IMR-90 (cell line): ENCODE measurements around the gene GABRD. TPM values are rescaled to one million over a fixed set of nuclear protein-coding genes. Genes with fewer than 3 reads are reported as not detected.

Source experiments
- ATAC-seq: fragments of 200-7000 bp; cut with Tn5 transposase; 2 replicates; pipeline ENCODE4 v1.9.1; 2020; ENCODE audit warnings: low read depth, mild to moderate bottlenecking, moderate library complexity
- BruUV-seq: library from RNA; stranded (reverse); fragments of 400-500 nt; replicated peaks from 2 replicates; lab custom pipeline; 2021; lab: Mats Ljungman, UMichigan
- CTCF ChIA-PET: fragments of 300-600 bp; formaldehyde crosslinking; extraction: SDS; loops from one replicate; lab custom pipeline; 2021; ENCODE audit warnings: antibody characterized with exemption; lab: Yijun Ruan, JAX
- POLR2A ChIA-PET: fragments of 300-600 bp; sonication (Branson Sonifier 250); formaldehyde crosslinking; loops from one replicate; lab custom pipeline; 2022; ENCODE audit warnings: antibody characterized with exemption; ENCODE audit not compliant: unreplicated experiment; lab: Charles Lee
- DNase-seq: peaks from one replicate; pipeline ENCODE4 v3.0.0; 2013
- H2AFZ ChIP-seq: replicated peaks from 2 replicates; pipeline ENCODE3; 2013; ENCODE audit warnings: low read length, mild to moderate bottlenecking; ENCODE audit not compliant: poor library complexity
- H2AK5ac ChIP-seq: 2 replicates; pipeline ENCODE4 v1.6.1; 2013; ENCODE audit warnings: low read depth, low read length, inconsistent platforms
- H2AK9ac ChIP-seq: replicated peaks from 2 replicates; pipeline ENCODE3; 2013; ENCODE audit warnings: mild to moderate bottlenecking, low read depth, low read length, moderate library complexity; ENCODE audit not compliant: poor library complexity
- H2BK120ac ChIP-seq: 2 replicates; pipeline ENCODE4 v1.6.1; 2013; ENCODE audit warnings: low read depth, low read length, inconsistent platforms
- H2BK15ac ChIP-seq: 3 replicates; pipeline ENCODE4 v1.6.1; 2013; ENCODE audit warnings: low read depth, low read length, inconsistent platforms
- H2BK20ac ChIP-seq: 2 replicates; pipeline ENCODE4 v1.6.1; 2013; ENCODE audit warnings: low read depth, mild to moderate bottlenecking, inconsistent platforms, low read length, moderate library complexity
- H2BK5ac ChIP-seq: 2 replicates; pipeline ENCODE4 v1.6.1; 2013; ENCODE audit warnings: mild to moderate bottlenecking, low read depth, low read length, inconsistent platforms; ENCODE audit not compliant: poor library complexity, severe bottlenecking
- H3K14ac ChIP-seq: replicated peaks from 2 replicates; pipeline ENCODE4 v1.6.1; 2013; ENCODE audit warnings: low read depth, low read length, inconsistent platforms
- H3K18ac ChIP-seq: 2 replicates; pipeline ENCODE4 v1.6.1; 2013; ENCODE audit warnings: low read depth, low read length, control low read depth
- H3K23ac ChIP-seq: 2 replicates; pipeline ENCODE4 v1.6.1; 2013; ENCODE audit warnings: low read depth, low read length, inconsistent platforms
- H3K27ac ChIP-seq: 2 replicates; pipeline ENCODE4 v1.5.1; 2013; ENCODE audit warnings: mild to moderate bottlenecking, control low read depth, low read length; ENCODE audit not compliant: insufficient read depth
- H3K27me3 ChIP-seq: 2 replicates; pipeline ENCODE4 v1.6.1; 2013; ENCODE audit warnings: low read length; ENCODE audit not compliant: control insufficient read depth, insufficient read depth
- H3K36me3 ChIP-seq: 2 replicates; pipeline ENCODE4 v1.6.1; 2013; ENCODE audit warnings: low read length, mixed read lengths; ENCODE audit not compliant: control insufficient read depth, insufficient read depth
- H3K4ac ChIP-seq: 2 replicates; pipeline ENCODE4 v1.6.1; 2013; ENCODE audit warnings: low read depth, low read length, inconsistent platforms
- H3K4me1 ChIP-seq: 2 replicates; pipeline ENCODE4 v1.6.1; 2013; ENCODE audit warnings: low read length, mixed read lengths; ENCODE audit not compliant: control insufficient read depth, insufficient read depth
- H3K4me2 ChIP-seq: 2 replicates; pipeline ENCODE4 v1.6.1; 2013; ENCODE audit warnings: low read depth, mild to moderate bottlenecking, control low read depth, low read length, moderate library complexity
- H3K4me3 ChIP-seq: 2 replicates; pipeline ENCODE4 v1.5.1; 2013; ENCODE audit warnings: low read depth, mild to moderate bottlenecking, control low read depth, low read length, moderate library complexity; ENCODE audit not compliant: insufficient read depth
- H3K56ac ChIP-seq: 2 replicates; pipeline ENCODE4 v1.6.1; 2013; ENCODE audit warnings: low read length, inconsistent platforms; ENCODE audit not compliant: insufficient read depth; ENCODE audit errors: extremely low read depth
- H3K79me1 ChIP-seq, 2 experiments: 2 replicates each; pipeline ENCODE4 v1.6.1; 2013; ENCODE audit warnings: low read length in 2 of 2, inconsistent platforms in 1 of 2, low read depth in 1 of 2
- H3K9ac ChIP-seq: 2 replicates; pipeline ENCODE4 v1.6.1; 2013; ENCODE audit warnings: low read depth, low read length, control low read depth
- H3K9me1 ChIP-seq: 2 replicates; pipeline ENCODE4 v1.6.1; 2013; ENCODE audit warnings: low read length, inconsistent platforms; ENCODE audit not compliant: insufficient read depth
- H3K9me3 ChIP-seq: 2 replicates; pipeline ENCODE4 v1.6.1; 2013; ENCODE audit warnings: low read length; ENCODE audit not compliant: control insufficient read depth, insufficient read depth
- H4K20me1 ChIP-seq: 2 replicates; pipeline ENCODE4 v1.6.1; 2013; ENCODE audit warnings: low read length, inconsistent platforms; ENCODE audit not compliant: insufficient read depth
- H4K5ac ChIP-seq: 2 replicates; pipeline ENCODE4 v1.6.1; 2013; ENCODE audit warnings: mild to moderate bottlenecking, low read depth, low read length, control low read depth
- H4K8ac ChIP-seq, 2 experiments: 2 replicates each; pipeline ENCODE4 v1.6.1; 2013; ENCODE audit warnings: low read depth in 2 of 2, low read length in 2 of 2, control low read depth in 1 of 2, inconsistent platforms in 1 of 2
- H4K91ac ChIP-seq: 2 replicates; pipeline ENCODE4 v1.6.1; 2013; ENCODE audit warnings: low read depth, low read length, inconsistent platforms; ENCODE audit not compliant: insufficient read depth
- CEBPB ChIP-seq: IDR thresholded peaks from 2 replicates; pipeline ENCODE4 v1.6.1; 2012; ENCODE audit warnings: low read depth, low read length, improper control_type of control experiment
- CHD1 ChIP-seq: IDR thresholded peaks from 2 replicates; pipeline ENCODE4 v1.6.1; 2012; ENCODE audit warnings: low read depth, low read length, improper control_type of control experiment
- FOS ChIP-seq: fragments of 150-350 bp; IDR thresholded peaks from 2 replicates; pipeline ENCODE4 v1.6.1; 2016; ENCODE audit warnings: low read depth, low read length
- MAFK ChIP-seq: IDR thresholded peaks from 2 replicates; pipeline ENCODE4 v1.6.1; 2012; ENCODE audit warnings: low read depth, low read length, improper control_type of control experiment
- MAZ ChIP-seq: IDR thresholded peaks from 2 replicates; pipeline ENCODE4 v1.6.1; 2012; ENCODE audit warnings: low read depth, mild to moderate bottlenecking, low read length, improper control_type of control experiment, moderate library complexity, borderline replicate concordance
- MXI1 ChIP-seq: IDR thresholded peaks from 2 replicates; pipeline ENCODE4 v1.6.1; 2012; ENCODE audit warnings: low read depth, mild to moderate bottlenecking, low read length, moderate library complexity, borderline replicate concordance
- NFE2L2 ChIP-seq: fragments of 150-350 bp; IDR thresholded peaks from 2 replicates; pipeline ENCODE4 v1.6.1; 2016; ENCODE audit warnings: low read depth, mild to moderate bottlenecking, low read length
- RCOR1 ChIP-seq: IDR thresholded peaks from 2 replicates; pipeline ENCODE4 v1.6.1; 2012; ENCODE audit warnings: mild to moderate bottlenecking, low read length, improper control_type of control experiment; ENCODE audit not compliant: insufficient replicate concordance
- WGBS, 2 experiments: methylation state at CpG; one replicate each; pipeline versions ENCODE4 v1.1.5 to v1.1.7; 2013; ENCODE audit warnings: missing lambda C conversion rate in 2 of 2; ENCODE audit not compliant: insufficient read length in 1 of 2; ENCODE audit errors: extremely low coverage in 2 of 2; 5-methylcytosine and 5-hydroxymethylcytosine counted together
- dilution Hi-C: fragments of 300-500 bp; cut with HindIII; formaldehyde crosslinking; loops from one replicate; pipeline ENCODE4 v1.14.3; 2018; ENCODE audit warnings: low sequenced_read_pairs; ENCODE audit not compliant: unreplicated experiment
- in situ Hi-C: fragments of 300-500 bp; cut with MboI; formaldehyde crosslinking; loops from 3 replicates; pipeline ENCODE4 v1.14.3; 2019; ENCODE audit warnings: low sequenced_read_pairs, inconsistent platforms, mixed read lengths
- intact Hi-C: fragments of 100-400 bp; cut with micrococcal nuclease; formaldehyde crosslinking; loops from 2 replicates; pipeline ENCODE4 v1.10.0; 2022
- polyA plus RNA-seq, 3 experiments: library from polyadenylated mRNA; depleted of rRNA; stranded (reverse); fragments of >200 nt; gene quantifications; 2 replicates each; pipeline ENCODE4 v1.2.3, GENCODE V29; 2012; ENCODE audit warnings: low replicate concordance in 1 of 3
- total RNA-seq: library from RNA; depleted of rRNA; stranded (reverse); fragments of >200 nt; gene quantifications from 2 replicates; pipeline ENCODE4 v1.2.3, GENCODE V29; 2012
- TF ChIP-seq, protein P1 (sequence below): conservative IDR thresholded peaks from 2 replicates; pipeline ENCODE4 v1.5.1; 2012; ENCODE audit warnings: mild to moderate bottlenecking, low read depth, low read length, improper control_type of control experiment
- TF ChIP-seq, protein P2 (sequence below): fragments of 150-350 bp; IDR thresholded peaks from 2 replicates; pipeline ENCODE4 v1.6.1; 2017; ENCODE audit warnings: mild to moderate bottlenecking, antibody characterized with exemption, low read length, low read depth
- TF ChIP-seq, protein P3 (sequence below): fragments of 150-350 bp; IDR thresholded peaks from 2 replicates; pipeline ENCODE4 v1.6.1; 2016; ENCODE audit warnings: low read depth, mild to moderate bottlenecking, low read length, moderate library complexity, borderline replicate concordance

GABRD gene
- total and polyA plus RNA-seq, 2 of the 4 experiments (the other 2 are of a cell fraction), result not detected

DNA sequence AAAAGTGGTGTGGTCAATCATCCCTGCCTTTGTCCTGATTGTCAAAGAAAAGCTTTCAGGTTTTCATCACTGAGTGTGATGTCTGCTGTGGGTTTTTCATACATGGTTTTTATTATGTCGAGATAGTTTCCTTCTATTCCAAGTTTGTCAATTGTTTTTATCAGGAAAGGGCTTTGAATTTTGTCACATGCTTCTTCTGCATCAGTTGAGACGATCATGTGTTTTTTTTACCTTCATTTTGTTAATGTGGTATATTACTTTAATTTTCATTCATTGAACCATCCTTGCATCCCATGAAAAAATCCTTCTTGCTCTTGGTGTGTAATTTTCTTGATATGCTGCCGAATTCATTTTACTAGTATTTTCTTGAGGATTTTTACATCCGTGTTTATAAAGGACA, 46.6 kb downstream of the GABRD start:
- no peak overlapping the region for H2BK15ac ChIP-seq
- ChIA-PET CTCF (no interaction called here), POLR2A (interaction anchor here (0.6 kb wide), 1 partner anchor 23 kb away, joined by 4 read pairs; no protein-coding TSS in a partner anchor)
- intact Hi-C loops (no loop called here), in situ Hi-C loops (no loop called here), dilution Hi-C loops (no loop called here)
- H3K14ac ChIP-seq, result no peak overlapping the region
- H3K36me3 ChIP-seq, result no peaks in the 10 kb centered on the region
- H3K27me3 ChIP-seq, result peaks cover 5% of the 10 kb centered on the region
- H3K9me3 ChIP-seq, result no peaks in the 10 kb centered on the region; the same call in 1 of the 2 replicates
- no peak overlapping the region for H3K56ac ChIP-seq
- BruUV-seq, result no TSS peak
- no peak overlapping the region for H2AK9ac ChIP-seq
- H2BK5ac ChIP-seq, result no peak overlapping the region
- H4K5ac ChIP-seq, result no peak overlapping the region
- H2BK20ac ChIP-seq, result no peak overlapping the region
- H3K4me2 ChIP-seq, result no peak overlapping the region
- no peak overlapping the region for H2AK5ac ChIP-seq
- H3K23ac ChIP-seq, result no peak overlapping the region
- WGBS, 2 experiments, result no CpG with 5 or more reads among the region's 4 CpGs
- no peak overlapping the region for H4K8ac ChIP-seq
- TF ChIP-seq NFE2L2, result no peak
- no peak for TF ChIP-seq FOS
- no peak for TF ChIP-seq MXI1
- no peak for TF ChIP-seq MAZ
- TF ChIP-seq, protein P1, sequence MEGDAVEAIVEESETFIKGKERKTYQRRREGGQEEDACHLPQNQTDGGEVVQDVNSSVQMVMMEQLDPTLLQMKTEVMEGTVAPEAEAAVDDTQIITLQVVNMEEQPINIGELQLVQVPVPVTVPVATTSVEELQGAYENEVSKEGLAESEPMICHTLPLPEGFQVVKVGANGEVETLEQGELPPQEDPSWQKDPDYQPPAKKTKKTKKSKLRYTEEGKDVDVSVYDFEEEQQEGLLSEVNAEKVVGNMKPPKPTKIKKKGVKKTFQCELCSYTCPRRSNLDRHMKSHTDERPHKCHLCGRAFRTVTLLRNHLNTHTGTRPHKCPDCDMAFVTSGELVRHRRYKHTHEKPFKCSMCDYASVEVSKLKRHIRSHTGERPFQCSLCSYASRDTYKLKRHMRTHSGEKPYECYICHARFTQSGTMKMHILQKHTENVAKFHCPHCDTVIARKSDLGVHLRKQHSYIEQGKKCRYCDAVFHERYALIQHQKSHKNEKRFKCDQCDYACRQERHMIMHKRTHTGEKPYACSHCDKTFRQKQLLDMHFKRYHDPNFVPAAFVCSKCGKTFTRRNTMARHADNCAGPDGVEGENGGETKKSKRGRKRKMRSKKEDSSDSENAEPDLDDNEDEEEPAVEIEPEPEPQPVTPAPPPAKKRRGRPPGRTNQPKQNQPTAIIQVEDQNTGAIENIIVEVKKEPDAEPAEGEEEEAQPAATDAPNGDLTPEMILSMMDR, result no peak
- no peak for TF ChIP-seq CHD1
- TF ChIP-seq, protein P2, sequence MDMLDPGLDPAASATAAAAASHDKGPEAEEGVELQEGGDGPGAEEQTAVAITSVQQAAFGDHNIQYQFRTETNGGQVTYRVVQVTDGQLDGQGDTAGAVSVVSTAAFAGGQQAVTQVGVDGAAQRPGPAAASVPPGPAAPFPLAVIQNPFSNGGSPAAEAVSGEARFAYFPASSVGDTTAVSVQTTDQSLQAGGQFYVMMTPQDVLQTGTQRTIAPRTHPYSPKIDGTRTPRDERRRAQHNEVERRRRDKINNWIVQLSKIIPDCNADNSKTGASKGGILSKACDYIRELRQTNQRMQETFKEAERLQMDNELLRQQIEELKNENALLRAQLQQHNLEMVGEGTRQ, result no peak
- no peak for TF ChIP-seq MAFK
- no peak for TF ChIP-seq CEBPB
- TF ChIP-seq RCOR1, result no peak
- TF ChIP-seq, protein P3, sequence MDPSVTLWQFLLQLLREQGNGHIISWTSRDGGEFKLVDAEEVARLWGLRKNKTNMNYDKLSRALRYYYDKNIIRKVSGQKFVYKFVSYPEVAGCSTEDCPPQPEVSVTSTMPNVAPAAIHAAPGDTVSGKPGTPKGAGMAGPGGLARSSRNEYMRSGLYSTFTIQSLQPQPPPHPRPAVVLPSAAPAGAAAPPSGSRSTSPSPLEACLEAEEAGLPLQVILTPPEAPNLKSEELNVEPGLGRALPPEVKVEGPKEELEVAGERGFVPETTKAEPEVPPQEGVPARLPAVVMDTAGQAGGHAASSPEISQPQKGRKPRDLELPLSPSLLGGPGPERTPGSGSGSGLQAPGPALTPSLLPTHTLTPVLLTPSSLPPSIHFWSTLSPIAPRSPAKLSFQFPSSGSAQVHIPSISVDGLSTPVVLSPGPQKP, result no peak
- H3K79me1 ChIP-seq, result no peaks in the 10 kb centered on the region
- ATAC-seq (no peak), DNase-seq (no peak)
- H4K20me1 ChIP-seq, result no peaks in the 10 kb centered on the region
- H3K27ac ChIP-seq, result no peak overlapping the region
- H3K18ac ChIP-seq, result no peak overlapping the region
- H2AFZ ChIP-seq, result no peak overlapping the region
- no peak overlapping the region for H4K91ac ChIP-seq
- no peak overlapping the region for H2BK120ac ChIP-seq
- H3K9ac ChIP-seq, result no peak overlapping the region
- no peaks in the 10 kb centered on the region for H3K9me1 ChIP-seq
- H3K4ac ChIP-seq, result no peak overlapping the region
- no peaks in the 10 kb centered on the region for H3K4me1 ChIP-seq
- no peak overlapping the region for H3K4me3 ChIP-seq
